HL-60 (cell line): ENCODE data around the gene GLI3.

Experiments
- DNase-seq, 2 experiments: peaks; one replicate each; pipeline ENCODE4 v3.0.0-alpha.2; 2010 to 2020; ENCODE audit warnings: low read depth in 1 of 2, low spot score in 1 of 2
- H3K27ac ChIP-seq: fragments of 250-450 bp; sonication (Bioruptor Pico); replicated peaks from 2 replicates; pipeline ENCODE4 v1.5.1; 2020; ENCODE audit warnings: mild to moderate bottlenecking, moderate library complexity
- H3K27me3 ChIP-seq: fragments of 250-450 bp; sonication (Bioruptor Pico); 2 replicates; pipeline ENCODE4 v1.5.1; 2021; ENCODE audit warnings: mild to moderate bottlenecking, moderate library complexity; ENCODE audit not compliant: insufficient read depth, poor library complexity, severe bottlenecking
- H3K4me3 ChIP-seq: replicated peaks from 2 replicates; pipeline ENCODE4 v1.5.1; 2011; ENCODE audit warnings: mild to moderate bottlenecking, control low read depth, low read length; ENCODE audit not compliant: insufficient read depth
- CTCF ChIP-seq: IDR thresholded peaks from one replicate; pipeline ENCODE4 v1.5.1; 2011; ENCODE audit warnings: low read length, control low read depth, inconsistent platforms; ENCODE audit not compliant: insufficient read depth
- GABPA ChIP-seq: IDR thresholded peaks from 2 replicates; pipeline ENCODE4 v1.6.1; 2012; ENCODE audit warnings: low read depth
- POLR2AphosphoS5 ChIP-seq: IDR thresholded peaks from 2 replicates; pipeline ENCODE4 v1.6.1; 2012; ENCODE audit warnings: low read depth
- REST ChIP-seq: IDR thresholded peaks from 2 replicates; pipeline ENCODE4 v1.6.1; 2012; ENCODE audit warnings: low read depth; ENCODE audit not compliant: insufficient replicate concordance
- SPI1 ChIP-seq: IDR thresholded peaks from 2 replicates; pipeline ENCODE4 v1.6.1; 2012; ENCODE audit warnings: low read depth, mild to moderate bottlenecking, borderline replicate concordance

GLI3 gene

GRCh38 chr7:42186151-42186550 lies 50.9 kb downstream of the GLI3 start:
- no peak for DNase-seq
- peak; percentile 8 for TF ChIP-seq CTCF
- TF ChIP-seq GABPA = no peak
- no peak for TF ChIP-seq POLR2AphosphoS5
- Histone ChIP-seq H3K27me3 (no peaks in the 10 kb centered on the region), H3K27ac (no peak overlapping the region), H3K4me3 (no peak overlapping the region)

GRCh38 chr7:42185726-42186125 lies 51.3 kb downstream of the GLI3 start:
- TF ChIP-seq REST (no peak), SPI1 (no peak), CTCF (no peak), POLR2AphosphoS5 (no peak), GABPA (no peak)
- H3K27ac ChIP-seq = no peak overlapping the region
- no peak for DNase-seq
- no peaks in the 10 kb centered on the region for H3K27me3 ChIP-seq
- no peak overlapping the region for H3K4me3 ChIP-seq

GRCh38 chr7:42183547-42183946 lies 53.5 kb downstream of the GLI3 start:
- no peak overlapping the region for H3K4me3 ChIP-seq
- TF ChIP-seq SPI1 (no peak), POLR2AphosphoS5 (no peak), GABPA (no peak), REST (no peak)
- no peak overlapping the region for H3K27ac ChIP-seq
- DNase-seq = no peak
- no peaks in the 10 kb centered on the region for H3K27me3 ChIP-seq

- H3K27me3 ChIP-seq = no peaks in the 10 kb centered on the region
These were observed 55.4 kb downstream of the GLI3 start for GRCh38 chr7:42181566-42181965.

More at GRCh38 chr7:42181566-42181965, 55.4 kb downstream of the GLI3 start:
- DNase-seq = no peak
- Histone ChIP-seq H3K4me3 (no peak overlapping the region), H3K27ac (no peak overlapping the region)
- TF ChIP-seq SPI1 (no peak), CTCF (no peak), GABPA (no peak), REST (no peak), POLR2AphosphoS5 (no peak)
